Measurements from ENCODE around the gene C1QTNF1. TPM values are rescaled to one million over a fixed set of nuclear protein-coding genes. Genes with fewer than 3 reads are reported as not detected.

The C1QTNF1 gene
- total RNA-seq, 1 donor = 13.8 TPM

DNA sequence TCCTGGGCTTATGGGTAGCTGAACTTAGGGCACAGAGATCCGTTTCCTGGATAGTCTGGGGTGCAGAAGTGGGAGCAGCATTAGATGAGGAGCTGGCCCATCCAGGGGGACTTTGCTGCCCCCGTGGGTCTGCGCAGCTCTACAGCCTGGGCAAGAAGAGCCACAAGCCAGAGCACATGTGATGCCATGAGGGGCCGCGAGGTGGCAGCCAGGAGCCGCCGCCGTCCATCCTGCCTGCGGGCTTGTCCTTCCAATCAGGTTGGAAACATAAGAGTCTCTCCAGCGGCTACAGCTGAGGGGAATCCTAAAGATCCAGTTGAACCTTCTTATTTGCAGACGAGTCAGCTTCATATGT is 21.9 kb downstream of the C1QTNF1 start:
- Histone ChIP-seq H3K4me2 (ENCODE audit: insufficient read depth, low read length) (peak overlapping the region; percentile 50), H4K20me1 (ENCODE audit: insufficient read depth, low read length) (no peaks in the 10 kb centered on the region), H2AFZ (ENCODE audit: low read length) (peak overlapping the region; percentile 18), H3K27me3 (ENCODE audit: insufficient read depth, low read length) (peaks cover 27% of the 10 kb centered on the region), H3K9me3 (ENCODE audit: low read depth, low read length) (no peaks in the 10 kb centered on the region), H3K36me3 (ENCODE audit: insufficient read depth, low read length) (no peaks in the 10 kb centered on the region), H3K79me2 (ENCODE audit: insufficient read depth, low read length) (no peaks in the 10 kb centered on the region), H3K4me3 (ENCODE audit: insufficient read depth, low read length) (no peak overlapping the region), H3K27ac (ENCODE audit: low read depth, low read length) (no peak overlapping the region), H3K4me1 (ENCODE audit: insufficient read depth, low read length) (peaks cover 17% of the 10 kb centered on the region)
- DNase-seq (ENCODE audit: insufficient read length, low spot score, missing footprints) = peak; percentile 93
- TF ChIP-seq, protein P1, sequence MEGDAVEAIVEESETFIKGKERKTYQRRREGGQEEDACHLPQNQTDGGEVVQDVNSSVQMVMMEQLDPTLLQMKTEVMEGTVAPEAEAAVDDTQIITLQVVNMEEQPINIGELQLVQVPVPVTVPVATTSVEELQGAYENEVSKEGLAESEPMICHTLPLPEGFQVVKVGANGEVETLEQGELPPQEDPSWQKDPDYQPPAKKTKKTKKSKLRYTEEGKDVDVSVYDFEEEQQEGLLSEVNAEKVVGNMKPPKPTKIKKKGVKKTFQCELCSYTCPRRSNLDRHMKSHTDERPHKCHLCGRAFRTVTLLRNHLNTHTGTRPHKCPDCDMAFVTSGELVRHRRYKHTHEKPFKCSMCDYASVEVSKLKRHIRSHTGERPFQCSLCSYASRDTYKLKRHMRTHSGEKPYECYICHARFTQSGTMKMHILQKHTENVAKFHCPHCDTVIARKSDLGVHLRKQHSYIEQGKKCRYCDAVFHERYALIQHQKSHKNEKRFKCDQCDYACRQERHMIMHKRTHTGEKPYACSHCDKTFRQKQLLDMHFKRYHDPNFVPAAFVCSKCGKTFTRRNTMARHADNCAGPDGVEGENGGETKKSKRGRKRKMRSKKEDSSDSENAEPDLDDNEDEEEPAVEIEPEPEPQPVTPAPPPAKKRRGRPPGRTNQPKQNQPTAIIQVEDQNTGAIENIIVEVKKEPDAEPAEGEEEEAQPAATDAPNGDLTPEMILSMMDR (IDR thresholded peaks at IDR 0.05; ENCODE audit: extremely low read depth, low read depth, low read length) = peak; percentile 85

DNA sequence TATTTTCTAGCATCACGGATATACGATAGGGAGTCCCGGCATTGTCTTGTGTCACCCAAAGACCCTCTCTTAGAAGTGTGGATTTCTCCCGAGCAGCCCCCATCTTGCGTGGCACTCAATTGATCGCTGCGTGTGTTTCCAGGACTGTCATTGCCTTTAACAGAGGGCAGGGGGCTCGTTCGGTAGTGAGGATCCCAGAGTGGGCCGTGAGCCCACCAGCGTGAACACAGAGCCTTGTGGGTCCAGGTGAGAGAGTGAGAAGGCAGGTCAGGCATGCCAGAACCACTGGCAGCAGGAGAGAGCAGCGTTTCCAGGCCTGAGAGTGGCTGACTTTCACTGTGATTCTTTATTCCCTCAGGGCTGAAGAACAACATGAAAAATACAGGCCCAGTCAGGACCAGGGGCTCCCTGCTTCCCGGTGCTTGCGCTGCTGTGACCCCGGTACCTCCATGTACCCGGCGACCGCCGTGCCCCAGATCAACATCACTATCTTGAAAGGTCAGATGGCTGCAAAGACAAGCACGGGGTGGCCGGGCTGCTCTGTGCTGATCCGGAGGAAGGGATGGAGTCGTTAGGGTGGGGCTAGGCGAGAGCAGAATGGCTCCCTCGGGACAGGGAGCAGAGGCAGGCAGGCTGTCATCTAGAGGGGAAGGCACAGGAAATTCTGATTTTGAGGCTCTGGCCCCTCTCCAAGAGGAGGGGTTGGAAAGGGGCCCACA is 22.4 kb downstream of the C1QTNF1 start:
- no peaks in the 10 kb centered on the region for H4K20me1 ChIP-seq (ENCODE audit: insufficient read depth, low read length)
- no peak overlapping the region for H3K27ac ChIP-seq (ENCODE audit: low read depth, low read length)
- no peak overlapping the region for H3K4me3 ChIP-seq (ENCODE audit: insufficient read depth, low read length)
- H3K36me3 ChIP-seq (ENCODE audit: insufficient read depth, low read length) = no peaks in the 10 kb centered on the region
- H3K9me3 ChIP-seq (ENCODE audit: low read depth, low read length) = no peaks in the 10 kb centered on the region
- H3K27me3 ChIP-seq (ENCODE audit: insufficient read depth, low read length) = peaks cover 27% of the 10 kb centered on the region
- H3K4me2 ChIP-seq (ENCODE audit: insufficient read depth, low read length) = peak overlapping the region; percentile 50
- peaks cover 17% of the 10 kb centered on the region for H3K4me1 ChIP-seq (ENCODE audit: insufficient read depth, low read length)
- TF ChIP-seq, protein P1 (IDR thresholded peaks at IDR 0.05; ENCODE audit: extremely low read depth, low read depth, low read length) = no peak
- no peaks in the 10 kb centered on the region for H3K79me2 ChIP-seq (ENCODE audit: insufficient read depth, low read length)
- H2AFZ ChIP-seq (ENCODE audit: low read length) = peak overlapping the region; percentile 18
- DNase-seq (ENCODE audit: insufficient read length, low spot score, missing footprints) = peak; percentile 86

DNA sequence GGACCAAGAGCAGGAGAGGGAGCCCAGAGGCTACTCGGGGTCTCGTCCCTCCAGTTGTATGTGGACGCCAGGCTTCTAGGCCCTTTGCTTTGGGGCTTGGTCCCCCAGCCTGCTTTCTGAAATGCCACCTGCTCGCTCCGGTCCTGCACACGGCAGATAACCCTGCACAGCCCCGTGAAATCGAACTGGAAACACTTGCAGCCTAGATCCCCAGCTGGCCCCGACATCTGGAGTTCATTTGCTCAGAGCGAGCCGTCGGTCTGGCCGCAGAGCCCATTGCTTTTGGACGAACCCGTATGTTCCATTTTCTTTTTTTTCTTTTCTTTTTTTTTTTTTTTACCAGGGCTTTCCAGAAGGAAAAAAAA is 22.9 kb downstream of the C1QTNF1 start:
- Histone ChIP-seq H3K79me2 (ENCODE audit: insufficient read depth, low read length) (no peaks in the 10 kb centered on the region), H2AFZ (ENCODE audit: low read length) (no peak overlapping the region), H3K4me2 (ENCODE audit: insufficient read depth, low read length) (peak overlapping the region; percentile 50), H3K27me3 (ENCODE audit: insufficient read depth, low read length) (peaks cover 27% of the 10 kb centered on the region), H3K36me3 (ENCODE audit: insufficient read depth, low read length) (no peaks in the 10 kb centered on the region), H3K4me3 (ENCODE audit: insufficient read depth, low read length) (no peak overlapping the region), H4K20me1 (ENCODE audit: insufficient read depth, low read length) (no peaks in the 10 kb centered on the region), H3K4me1 (ENCODE audit: insufficient read depth, low read length) (peaks cover 15% of the 10 kb centered on the region), H3K27ac (ENCODE audit: low read depth, low read length) (no peak overlapping the region), H3K9me3 (ENCODE audit: low read depth, low read length) (no peaks in the 10 kb centered on the region)
- DNase-seq (ENCODE audit: insufficient read length, low spot score, missing footprints) = peak; percentile 71
- TF ChIP-seq, protein P1 (IDR thresholded peaks at IDR 0.05; ENCODE audit: extremely low read depth, low read depth, low read length) = no peak

DNA sequence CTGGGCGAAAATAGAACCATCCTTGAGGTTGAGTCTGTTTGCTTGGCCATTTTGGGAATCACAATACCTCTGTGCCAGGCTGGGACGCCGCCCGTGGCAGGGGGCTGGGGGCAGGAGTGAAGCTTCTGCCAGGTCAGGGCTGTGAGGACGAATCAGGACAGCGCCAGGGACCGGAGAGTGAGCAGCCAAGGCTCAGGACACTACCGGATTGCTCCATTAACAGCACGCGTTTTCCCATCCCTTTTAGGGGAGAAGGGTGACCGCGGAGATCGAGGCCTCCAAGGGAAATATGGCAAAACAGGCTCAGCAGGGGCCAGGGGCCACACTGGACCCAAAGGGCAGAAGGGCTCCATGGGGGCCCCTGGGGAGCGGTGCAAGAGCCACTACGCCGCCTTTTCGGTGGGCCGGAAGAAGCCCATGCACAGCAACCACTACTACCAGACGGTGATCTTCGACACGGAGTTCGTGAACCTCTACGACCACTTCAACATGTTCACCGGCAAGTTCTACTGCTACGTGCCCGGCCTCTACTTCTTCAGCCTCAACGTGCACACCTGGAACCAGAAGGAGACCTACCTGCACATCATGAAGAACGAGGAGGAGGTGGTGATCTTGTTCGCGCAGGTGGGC is 23.4 kb downstream of the C1QTNF1 start:
- TF ChIP-seq, protein P1 (IDR thresholded peaks at IDR 0.05; ENCODE audit: extremely low read depth, low read depth, low read length) = no peak
- no peak overlapping the region for H2AFZ ChIP-seq (ENCODE audit: low read length)

More for the DNA sequence above, 23.4 kb downstream of the C1QTNF1 start:
- H3K27me3 ChIP-seq (ENCODE audit: insufficient read depth, low read length) = peaks cover 27% of the 10 kb centered on the region
- no peaks in the 10 kb centered on the region for H3K9me3 ChIP-seq (ENCODE audit: low read depth, low read length)
- H3K4me1 ChIP-seq (ENCODE audit: insufficient read depth, low read length) = peaks cover 11% of the 10 kb centered on the region
- no peak overlapping the region for H3K4me3 ChIP-seq (ENCODE audit: insufficient read depth, low read length)
- no peak overlapping the region for H3K4me2 ChIP-seq (ENCODE audit: insufficient read depth, low read length)
- no peaks in the 10 kb centered on the region for H3K36me3 ChIP-seq (ENCODE audit: insufficient read depth, low read length)
- no peak overlapping the region for H3K27ac ChIP-seq (ENCODE audit: low read depth, low read length)
- H3K79me2 ChIP-seq (ENCODE audit: insufficient read depth, low read length) = no peaks in the 10 kb centered on the region
- H4K20me1 ChIP-seq (ENCODE audit: insufficient read depth, low read length) = no peaks in the 10 kb centered on the region
- no peak for DNase-seq (ENCODE audit: insufficient read length, low spot score, missing footprints)
